CD14-positive monocyte (primary cell): Measurements from ENCODE around the gene TCF25. TPM values are rescaled to one million over a fixed set of nuclear protein-coding genes. Genes with fewer than 3 reads are reported as not detected.

Source experiments
- DNase-seq, 3 donors: peaks; one replicate each; pipeline ENCODE4 v3.0.0-alpha.2; 2011 to 2022
- H2AFZ ChIP-seq: 2 replicates; pipeline ENCODE4 v1.6.0; 2012; ENCODE audit warnings: mild to moderate bottlenecking, low read depth, low read length, inconsistent platforms; ENCODE audit not compliant: insufficient read depth, poor library complexity, severe bottlenecking
- H3K27ac ChIP-seq, 2 donors: 1 replicate in 1 of 2; 2 replicates in 1 of 2; pipeline ENCODE4 v1.5.1; 2012 to 2013; ENCODE audit warnings: low read length in 2 of 2, control low read depth in 1 of 2, inconsistent platforms in 1 of 2, low read depth in 1 of 2, mild to moderate bottlenecking in 1 of 2
- H3K27me3 ChIP-seq, 2 donors: one replicate each; pipeline versions ENCODE4 v1.6.0 to v1.6.1; 2011 to 2013; ENCODE audit warnings: low read length in 2 of 2; ENCODE audit not compliant: control insufficient read depth in 2 of 2, insufficient read depth in 2 of 2
- H3K36me3 ChIP-seq, 2 donors: replicated peaks in 1 of 2; 1 replicate in 1 of 2; 2 replicates in 1 of 2; pipeline versions ENCODE4 v1.5.1 to v1.6.1; 2012 to 2013; ENCODE audit warnings: low read length in 2 of 2, control low read depth in 1 of 2, inconsistent platforms in 1 of 2, mild to moderate bottlenecking in 1 of 2; ENCODE audit not compliant: insufficient read depth in 2 of 2, control insufficient read depth in 1 of 2
- H3K4me1 ChIP-seq, 2 donors: 1 replicate in 1 of 2; 2 replicates in 1 of 2; pipeline versions ENCODE4 v1.5.1 to v1.6.1; 2012 to 2013; ENCODE audit warnings: low read length in 2 of 2, control low read depth in 1 of 2, inconsistent platforms in 1 of 2, mild to moderate bottlenecking in 1 of 2, moderate library complexity in 1 of 2; ENCODE audit not compliant: insufficient read depth in 2 of 2, control insufficient read depth in 1 of 2
- H3K4me2 ChIP-seq: replicated peaks from 2 replicates; pipeline ENCODE3; 2012; ENCODE audit warnings: low read length, moderate library complexity, mild to moderate bottlenecking; ENCODE audit not compliant: poor library complexity, severe bottlenecking; ENCODE audit errors: extremely low read depth
- H3K4me3 ChIP-seq, 3 experiments: fragments of 200-600 bp in 1 of 3; sonication (generic) in 1 of 3; replicated peaks in 1 of 3; 1 replicate in 2 of 3; 2 replicates in 1 of 3; pipeline ENCODE4 v1.5.1; 2011 to 2013; ENCODE audit warnings: low read length in 3 of 3, mild to moderate bottlenecking in 3 of 3, control low read depth in 2 of 3, low read depth in 2 of 3, inconsistent platforms in 1 of 3, moderate library complexity in 1 of 3
- H3K79me2 ChIP-seq: 2 replicates; pipeline ENCODE4 v1.6.0; 2012; ENCODE audit warnings: mild to moderate bottlenecking, control low read depth, inconsistent platforms, low read length, moderate library complexity; ENCODE audit not compliant: insufficient read depth
- H3K9ac ChIP-seq: 2 replicates; pipeline ENCODE4 v1.6.0; 2017; ENCODE audit warnings: low read length, mild to moderate bottlenecking; ENCODE audit not compliant: insufficient read depth, poor library complexity, severe bottlenecking
- H3K9me3 ChIP-seq, 2 donors: replicated peaks in 1 of 2; 1 replicate in 1 of 2; 2 replicates in 1 of 2; pipeline versions ENCODE4 v1.5.1 to v1.6.1; 2012 to 2013; ENCODE audit warnings: low read length in 2 of 2, control low read depth in 1 of 2; ENCODE audit not compliant: control insufficient read depth in 1 of 2, insufficient read depth in 1 of 2
- H4K20me1 ChIP-seq: 2 replicates; pipeline ENCODE4 v1.6.0; 2012; ENCODE audit warnings: mild to moderate bottlenecking, low read length, control low read depth, moderate library complexity; ENCODE audit not compliant: insufficient read depth
- H3K27ac Mint-ChIP-seq, 7 donors: one replicate each; pipeline ENCODE4 v1.8.0; 2020; ENCODE audit warnings: mild to moderate bottlenecking in 7 of 7, mixed read lengths in 7 of 7, moderate library complexity in 6 of 7, inconsistent platforms in 2 of 7
- H3K27me3 Mint-ChIP-seq, 3 donors: one replicate each; pipeline ENCODE4 v1.8.0; 2021 to 2022; ENCODE audit warnings: low read depth in 3 of 3, mild to moderate bottlenecking in 3 of 3, mixed read lengths in 3 of 3, moderate library complexity in 3 of 3, inconsistent platforms in 1 of 3
- H3K36me3 Mint-ChIP-seq, 2 donors: one replicate each; pipeline ENCODE4 v1.8.0; 2020; ENCODE audit warnings: mixed read lengths in 2 of 2, inconsistent platforms in 1 of 2, mild to moderate bottlenecking in 1 of 2
- H3K4me1 Mint-ChIP-seq: one replicate; pipeline ENCODE4 v1.8.0; 2020; ENCODE audit warnings: mild to moderate bottlenecking, mixed read lengths
- H3K4me3 Mint-ChIP-seq, 2 donors: one replicate each; pipeline ENCODE4 v1.8.0; 2020; ENCODE audit warnings: mild to moderate bottlenecking in 2 of 2, mixed read lengths in 2 of 2, moderate library complexity in 1 of 2
- H3K9me3 Mint-ChIP-seq, 7 donors: one replicate each; pipeline ENCODE4 v1.8.0; 2020 to 2022; ENCODE audit warnings: mixed read lengths in 7 of 7, mild to moderate bottlenecking in 6 of 7, moderate library complexity in 6 of 7, inconsistent platforms in 2 of 7
- CTCF ChIP-seq: fragments of 200-600 bp; IDR thresholded peaks from one replicate; pipeline ENCODE4 v1.8.0; 2022; ENCODE audit warnings: antibody characterized with exemption, mild to moderate bottlenecking
- WGBS: methylation state at CpG from one replicate; pipeline ENCODE4 v1.1.5; 2013; ENCODE audit warnings: missing lambda C conversion rate; ENCODE audit not compliant: insufficient coverage; 5-methylcytosine and 5-hydroxymethylcytosine counted together
- intact Hi-C, 2 donors: fragments of 100-400 bp; cut with micrococcal nuclease; formaldehyde crosslinking; loops; one replicate each; pipeline versions ENCODE4 v1.15.0 to v1.15.1; 2023
- polyA plus RNA-seq, 3 donors: library from polyadenylated mRNA; depleted of rRNA in 1 of 3; unstranded in 2 of 3; stranded (reverse) in 1 of 3; fragments of 300-500 nt in 2 of 3; fragments of >200 nt in 1 of 3; fragmentation: Illumina TruSeq in 2 of 3; gene quantifications; 1 replicate in 2 of 3; 2 replicates in 1 of 3; pipeline ENCODE4 v1.2.3, GENCODE V29; 2012 to 2021

TCF25 gene
- polyA plus RNA-seq, 3 donors = 98.0 to 231 (median 114) TPM

GRCh38 chr16:89848974-89849373, 24.4 kb upstream of the TCF25 start:
- Histone ChIP-seq H3K9me3 (no peaks in the 10 kb centered on the region), H3K9ac (no peak overlapping the region), H3K27ac (no peak overlapping the region), H3K4me1 (no peaks in the 10 kb centered on the region), H3K4me2 (no peak overlapping the region), H4K20me1 (no peaks in the 10 kb centered on the region), H2AFZ (no peak overlapping the region), H3K27me3 (no peaks in the 10 kb centered on the region), H3K4me3 (no peak overlapping the region), H3K36me3 (no peaks in the 10 kb centered on the region), H3K79me2 (no peaks in the 10 kb centered on the region)
- Mint-ChIP-seq H3K36me3 (no peaks in the 10 kb centered on the region), H3K9me3 (no peaks in the 10 kb centered on the region), H3K4me3 (no peak overlapping the region), H3K4me1 (peaks cover 5% of the 10 kb centered on the region), H3K27ac (no peak overlapping the region), H3K27me3 (peaks cover 7 to 22% (median 9%) of the 10 kb centered on the region in 3 donors)
- intact Hi-C loops = no loop called here
- DNase-seq = no peak
- 93% methylated on average over 11 of the region's 11 CpGs for WGBS
- no peak for TF ChIP-seq CTCF

DNA sequence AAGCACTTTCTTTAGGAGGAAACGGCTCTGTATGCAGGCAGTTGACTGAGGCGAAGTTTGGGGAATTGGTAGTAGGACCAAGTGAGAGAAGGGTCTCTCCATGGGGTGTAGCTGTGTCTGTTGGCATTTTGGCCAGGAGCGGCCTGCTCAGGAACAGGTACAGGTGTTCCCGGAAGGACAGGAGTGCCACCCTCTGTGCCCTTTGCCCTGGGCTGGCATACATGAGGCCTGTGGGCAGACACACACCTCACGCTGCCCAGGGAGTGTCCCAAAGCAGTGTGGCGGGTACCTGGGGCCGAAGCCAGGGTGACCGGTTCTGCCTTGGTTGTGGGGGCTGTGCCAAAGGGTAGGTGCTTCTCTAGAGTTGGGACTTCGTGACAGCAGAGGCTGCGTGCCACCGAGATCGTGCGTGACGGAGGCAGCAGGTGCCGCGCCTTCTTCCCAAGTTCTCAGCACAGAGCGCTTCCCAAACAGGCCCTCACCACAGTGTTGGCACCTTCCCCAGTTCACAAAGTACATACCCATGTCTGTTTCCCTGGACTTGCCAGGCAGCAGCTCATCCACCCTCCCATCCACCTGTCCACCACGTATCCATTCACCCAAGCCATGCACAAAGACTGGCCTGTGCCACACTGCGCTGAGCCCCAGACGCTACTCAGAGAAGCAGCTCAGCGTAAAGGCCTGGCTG, 19.9 kb upstream of the TCF25 start:
- Histone ChIP-seq H2AFZ (no peak overlapping the region), H3K4me3 (no peak overlapping the region), H3K9me3 (no peaks in the 10 kb centered on the region), H4K20me1 (no peaks in the 10 kb centered on the region), H3K4me2 (no peak overlapping the region), H3K4me1 (peaks cover 6 to 10% of the 10 kb centered on the region in 2 donors), H3K79me2 (no peaks in the 10 kb centered on the region), H3K27ac (no peak overlapping the region), H3K36me3 (no peaks in the 10 kb centered on the region), H3K27me3 (no peaks in the 10 kb centered on the region), H3K9ac (no peak overlapping the region)
- Mint-ChIP-seq H3K9me3 (peaks cover 0 to 4% (median 0%) of the 10 kb centered on the region in 7 donors), H3K27me3 (peaks cover 3 to 18% (median 11%) of the 10 kb centered on the region in 3 donors), H3K36me3 (no peaks in the 10 kb centered on the region), H3K4me1 (peaks cover 2% of the 10 kb centered on the region), H3K27ac (no peak overlapping the region), H3K4me3 (peak overlapping the region in 1 of 2 donors; percentile 57)
- no peak for DNase-seq
- intact Hi-C loops = no loop called here
- TF ChIP-seq CTCF = no peak
- WGBS = 98% methylated on average over 17 of the region's 21 CpGs
